HCT116 (cell line): ENCODE measurements around the gene SYTL5. TPM values are rescaled to one million over a fixed set of nuclear protein-coding genes. Genes with fewer than 3 reads are reported as not detected.

Experiments used
- ATAC-seq: fragments of 200-7000 bp; cut with Tn5 transposase; 2 replicates; pipeline ENCODE4 v1.9.1; 2020; ENCODE audit warnings: mild to moderate bottlenecking, moderate library complexity
- BruUV-seq: library from RNA; stranded (reverse); fragments of 400-500 nt; replicated peaks from 2 replicates; lab custom pipeline; 2021; lab: Mats Ljungman, UMichigan
- CTCF ChIA-PET: fragments of 300-600 bp; sonication (Branson Sonifier 250); formaldehyde crosslinking; loops from one replicate; lab custom pipeline; 2021; ENCODE audit warnings: antibody characterized with exemption; lab: Charles Lee
- POLR2A ChIA-PET: fragments of 300-600, 350-600 bp; sonication (Branson Sonifier 250); formaldehyde crosslinking; loops from one replicate; lab custom pipeline; 2021; ENCODE audit warnings: antibody characterized with exemption; lab: Charles Lee
- RAD21 ChIA-PET, 2 experiments: fragments of 300-600 bp; sonication (Branson Sonifier 250); formaldehyde crosslinking; loops; one replicate each; lab custom pipeline; 2023; ENCODE audit warnings: low total read pairs in 2 of 2; ENCODE audit not compliant: uncharacterized antibody in 2 of 2, unreplicated experiment in 2 of 2, low non-redundant PET in 1 of 2; lab: Charles Lee
- DNase-seq: peaks from one replicate; pipeline ENCODE4 v3.0.0-alpha.2; 2010; ENCODE audit warnings: low read depth, low spot score
- H2AFZ ChIP-seq: fragments of 200-600 bp; shearing (Covaris generic), sonication (generic); 2 replicates; pipeline ENCODE4 v1.6.1; 2017; ENCODE audit warnings: low read depth, mixed run types, mixed read lengths, antibody characterized with exemption, low read length; ENCODE audit not compliant: poor library complexity, severe bottlenecking
- H3K27ac ChIP-seq: 2 replicates; pipeline ENCODE4 v1.5.1; 2012; ENCODE audit warnings: low read depth, low read length
- H3K27me3 ChIP-seq: fragments of 200-600 bp; sonication (generic); 2 replicates; pipeline ENCODE4 v1.6.1; 2016; ENCODE audit warnings: mixed run types, low read length, mixed read lengths; ENCODE audit not compliant: insufficient read depth
- H3K36me3 ChIP-seq, 2 experiments: fragments of 200-500 bp in 1 of 2; fragments of 200-600 bp in 1 of 2; sonication (Bioruptor generic) in 1 of 2; sonication (generic) in 1 of 2; 2 replicates each; pipeline versions ENCODE4 v1.5.1 to v1.6.1; 2014 to 2016; ENCODE audit warnings: low read length in 2 of 2, inconsistent platforms in 1 of 2, mixed read lengths in 1 of 2, mixed run types in 1 of 2; ENCODE audit not compliant: insufficient read depth in 2 of 2, control insufficient read depth in 1 of 2
- H3K4me1 ChIP-seq, 2 experiments: fragments of 200-600 bp in 1 of 2; sonication (generic) in 1 of 2; 2 replicates each; pipeline versions ENCODE4 v1.5.1 to v1.6.1; 2012 to 2017; ENCODE audit warnings: low read length in 2 of 2, inconsistent platforms in 1 of 2, mild to moderate bottlenecking in 1 of 2, mixed read lengths in 1 of 2, mixed run types in 1 of 2, moderate library complexity in 1 of 2; ENCODE audit not compliant: insufficient read depth in 2 of 2, control insufficient read depth in 1 of 2
- H3K4me2 ChIP-seq: fragments of 200-600 bp; sonication (generic); 2 replicates; pipeline ENCODE4 v1.6.1; 2017; ENCODE audit warnings: mixed run types, low read length, mixed read lengths
- H3K4me3 ChIP-seq, 2 experiments: fragments of 200-600 bp in 1 of 2; sonication (generic) in 1 of 2; replicated peaks in 1 of 2; 2 replicates each; pipeline ENCODE4 v1.5.1; 2011 to 2016; ENCODE audit warnings: low read length in 2 of 2, control low read depth in 1 of 2, low read depth in 1 of 2, mild to moderate bottlenecking in 1 of 2, mixed read lengths in 1 of 2, mixed run types in 1 of 2
- H3K79me2 ChIP-seq: fragments of 200-600 bp; sonication (generic); 2 replicates; pipeline ENCODE4 v1.6.1; 2017; ENCODE audit warnings: mild to moderate bottlenecking, mixed run types, low read length, moderate library complexity, mixed read lengths; ENCODE audit not compliant: insufficient read depth
- H3K9ac ChIP-seq: fragments of 200-600 bp; sonication (generic); 2 replicates; pipeline ENCODE4 v1.6.1; 2016; ENCODE audit warnings: low read length, mixed read lengths
- H3K9me2 ChIP-seq: fragments of 200-600 bp; sonication (generic), shearing (Covaris generic); 2 replicates; pipeline ENCODE4 v1.6.1; 2017; ENCODE audit warnings: mixed run types, mild to moderate bottlenecking, moderate library complexity; ENCODE audit not compliant: insufficient read depth
- H3K9me3 ChIP-seq, 2 experiments: fragments of 200-500 bp in 1 of 2; fragments of 200-600 bp in 1 of 2; sonication (Bioruptor generic) in 1 of 2; sonication (generic) in 1 of 2; 2 replicates each; pipeline ENCODE4 v1.6.1; 2014 to 2017; ENCODE audit warnings: low read length in 2 of 2, mixed read lengths in 2 of 2, inconsistent platforms in 1 of 2, low read depth in 1 of 2, mild to moderate bottlenecking in 1 of 2, mixed run types in 1 of 2, moderate library complexity in 1 of 2; ENCODE audit not compliant: control insufficient read depth in 1 of 2, insufficient read depth in 1 of 2
- H4K20me1 ChIP-seq: fragments of 200-600 bp; sonication (generic), shearing (Covaris generic); 2 replicates; pipeline ENCODE4 v1.6.1; 2017; ENCODE audit warnings: mixed run types, mild to moderate bottlenecking, moderate library complexity; ENCODE audit not compliant: insufficient read depth
- ATF3 ChIP-seq: IDR thresholded peaks from 2 replicates; pipeline ENCODE4 v1.6.1; 2012
- CBX3 ChIP-seq: IDR thresholded peaks from 2 replicates; pipeline ENCODE4 v1.6.1; 2012; ENCODE audit warnings: low read depth
- JUND ChIP-seq: IDR thresholded peaks from 2 replicates; pipeline ENCODE4 v1.6.1; 2012
- MAX ChIP-seq: IDR thresholded peaks from 2 replicates; pipeline ENCODE4 v1.6.1; 2012
- REST ChIP-seq: IDR thresholded peaks from 2 replicates; pipeline ENCODE4 v1.6.1; 2012; ENCODE audit warnings: low read depth
- SIN3A ChIP-seq: IDR thresholded peaks from 2 replicates; pipeline ENCODE4 v1.6.1; 2012; ENCODE audit warnings: low read depth
- SRF ChIP-seq: IDR thresholded peaks from 2 replicates; pipeline ENCODE4 v1.6.1; 2012; ENCODE audit warnings: low read depth
- TCF7L2 ChIP-seq: IDR thresholded peaks from 2 replicates; pipeline ENCODE4 v1.7.0; 2011; ENCODE audit warnings: borderline replicate concordance, inconsistent platforms; ENCODE audit not compliant: insufficient read depth, insufficient read length; ENCODE audit errors: extremely low read depth
- ZBTB33 ChIP-seq: IDR thresholded peaks from 2 replicates; pipeline ENCODE4 v1.6.1; 2011; ENCODE audit warnings: mild to moderate bottlenecking, low read length, moderate library complexity; ENCODE audit not compliant: insufficient replicate concordance; ENCODE audit errors: extremely low read depth
- intact Hi-C: fragments of 100-400 bp; cut with micrococcal nuclease; formaldehyde crosslinking; loops from 2 replicates; pipeline ENCODE4 v1.10.0; 2022
- total RNA-seq: library from RNA; stranded (reverse); gene quantifications from one replicate; pipeline ENCODE4 v1.2.1, GENCODE V29; 2021; ENCODE audit not compliant: unreplicated experiment

Gene SYTL5
- total RNA-seq, 1 experiment from 2014 or later, result 0.20 TPM

- Histone ChIP-seq H4K20me1 (no peaks in the 10 kb centered on the region), H3K79me2 (no peaks in the 10 kb centered on the region), H3K27ac (no peak overlapping the region), H3K4me3 (no peak overlapping the region), H3K9me3 (no peaks in the 10 kb centered on the region), H3K4me2 (no peak overlapping the region), H3K36me3 (no peaks in the 10 kb centered on the region), H3K9ac (no peak overlapping the region), H3K4me1 (no peaks in the 10 kb centered on the region), H3K27me3 (no peaks in the 10 kb centered on the region), H2AFZ (no peak overlapping the region)
- ChIA-PET RAD21 (no interaction called here), POLR2A (no interaction called here), CTCF (no interaction called here)
- no peak for ATAC-seq
- no TSS peak for BruUV-seq
- intact Hi-C loops, result no loop called here
- TF ChIP-seq MAX (no peak), REST (no peak), ATF3 (no peak), JUND (no peak), SRF (no peak), ZBTB33 (no peak), TCF7L2 (no peak), SIN3A (no peak), CBX3 (no peak)
- TF ChIP-seq, all 23 proteins: peak for 0
- no peaks in the 10 kb centered on the region for H3K9me2 ChIP-seq
- DNase-seq, result no peak
These were observed 96.5 kb downstream of the SYTL5 start for GRCh38 chrX:38102875-38103274.
